GM21390 (cell line): ENCODE measurements around the gene INTS6.

ENCODE experiments used
- ATAC-seq: cut with Tn5 transposase; IDR thresholded peaks from one replicate; pipeline ENCODE4 v1.9.1; 2021; ENCODE audit not compliant: unreplicated experiment

The INTS6 gene

DNA sequence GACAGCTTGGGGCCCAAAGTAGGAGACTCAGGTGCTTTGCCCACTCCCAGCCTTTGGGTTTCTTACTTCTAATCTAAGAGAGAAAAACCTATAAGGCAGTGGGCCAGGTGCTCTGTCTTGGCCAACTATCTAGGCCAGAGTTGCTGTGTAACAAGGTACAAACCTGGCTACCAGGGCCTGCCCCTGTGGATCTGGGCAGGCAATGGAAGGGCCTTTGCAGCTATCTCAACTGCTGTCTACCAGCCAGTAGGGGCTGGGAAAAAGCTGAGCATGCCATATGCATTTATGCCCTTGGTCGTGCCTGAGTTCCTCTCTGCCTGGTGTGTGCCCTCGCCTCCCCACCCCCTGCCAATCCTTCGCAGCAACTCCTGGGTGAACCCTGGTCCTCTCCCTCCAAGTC lies 130.0 kb downstream of the INTS6 start:
- no peak for ATAC-seq

DNA sequence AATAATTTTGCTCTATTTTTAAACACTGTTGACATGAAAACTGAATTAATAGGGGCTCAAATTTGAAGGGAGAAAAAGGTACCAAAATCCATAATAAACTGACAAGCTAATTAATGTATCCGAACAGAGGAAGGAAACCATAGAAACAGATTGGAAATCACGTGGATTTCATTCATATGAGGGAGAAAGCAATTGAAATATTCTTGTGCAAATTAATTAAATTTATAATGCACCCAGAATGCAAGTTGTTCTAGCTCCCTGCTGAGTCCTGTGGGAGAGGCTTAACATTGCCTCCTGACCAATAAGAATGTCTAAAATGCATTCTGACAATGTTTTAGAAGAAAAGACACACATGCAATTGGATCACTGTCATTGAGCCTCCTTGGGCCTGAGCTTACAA lies 131.0 kb downstream of the INTS6 start:
- no peak for ATAC-seq

GRCh38 chr13:51318876-51319275 lies 134.0 kb downstream of the INTS6 start:
- ATAC-seq: no peak

- no peak for ATAC-seq
Observed at GRCh38 chr13:51318015-51318414, 134.8 kb downstream of the INTS6 start.

GRCh38 chr13:51317262-51317661 lies 135.6 kb downstream of the INTS6 start:
- ATAC-seq: no peak

DNA sequence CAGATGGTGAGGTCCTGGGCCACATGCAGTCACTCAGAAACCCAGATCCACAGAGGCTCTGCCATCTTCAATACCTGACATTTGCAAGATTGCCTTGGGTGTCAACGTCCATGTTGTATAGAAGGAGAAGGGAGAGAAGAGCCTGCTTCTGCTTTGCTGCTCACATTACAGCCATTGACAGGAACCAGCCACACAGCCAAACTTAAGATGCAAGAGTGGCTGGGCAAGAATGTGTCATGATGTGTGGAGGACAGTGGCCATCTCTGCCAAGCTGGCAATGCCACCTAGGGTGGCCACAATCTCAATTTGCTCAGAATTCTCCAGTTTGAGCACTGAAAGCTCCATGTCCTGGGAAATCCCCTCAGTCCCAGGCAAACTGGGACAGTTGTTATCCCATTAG lies 139.2 kb downstream of the INTS6 start:
- no peak for ATAC-seq

DNA sequence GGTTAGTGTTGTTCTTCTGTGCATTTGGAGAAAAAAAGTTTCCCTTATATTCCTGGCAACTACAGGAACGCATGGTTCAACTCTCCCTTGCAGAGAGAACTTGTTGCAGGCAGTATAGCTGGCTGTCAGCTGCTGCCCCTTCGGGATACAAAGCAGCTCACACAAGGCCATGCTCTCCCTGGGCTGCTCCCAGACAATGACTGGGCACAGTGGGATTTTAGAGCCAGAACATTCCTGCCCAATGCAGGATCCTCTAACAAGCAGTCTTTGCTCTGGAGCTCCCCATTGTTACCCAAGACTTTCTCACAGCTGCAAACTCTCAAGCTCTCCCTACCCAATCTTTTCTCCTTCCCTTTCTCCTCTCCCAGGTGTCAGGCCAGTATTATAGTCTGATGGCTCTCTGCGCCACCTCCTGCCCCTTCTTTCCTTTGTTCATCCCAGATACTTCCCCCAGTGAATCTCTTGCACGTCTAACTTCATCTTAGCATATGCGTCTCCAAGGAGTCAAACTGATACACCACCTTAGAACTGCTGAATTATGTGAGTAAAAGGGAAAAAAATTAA lies 140.8 kb downstream of the INTS6 start:
- no peak for ATAC-seq
